ENCODE results near the gene AKAP6. TPM values are rescaled to one million over a fixed set of nuclear protein-coding genes. Genes with fewer than 3 reads are reported as not detected.
"Not testable (repeated sequence)": the region's sequence is repeated elsewhere in the genome, so short reads cannot be mapped to it uniquely, and the experiment has no call there.

AKAP6 gene
- total and polyA plus RNA-seq, 12 donors, result 0.71 to 24.7 (median 8.1) TPM

DNA sequence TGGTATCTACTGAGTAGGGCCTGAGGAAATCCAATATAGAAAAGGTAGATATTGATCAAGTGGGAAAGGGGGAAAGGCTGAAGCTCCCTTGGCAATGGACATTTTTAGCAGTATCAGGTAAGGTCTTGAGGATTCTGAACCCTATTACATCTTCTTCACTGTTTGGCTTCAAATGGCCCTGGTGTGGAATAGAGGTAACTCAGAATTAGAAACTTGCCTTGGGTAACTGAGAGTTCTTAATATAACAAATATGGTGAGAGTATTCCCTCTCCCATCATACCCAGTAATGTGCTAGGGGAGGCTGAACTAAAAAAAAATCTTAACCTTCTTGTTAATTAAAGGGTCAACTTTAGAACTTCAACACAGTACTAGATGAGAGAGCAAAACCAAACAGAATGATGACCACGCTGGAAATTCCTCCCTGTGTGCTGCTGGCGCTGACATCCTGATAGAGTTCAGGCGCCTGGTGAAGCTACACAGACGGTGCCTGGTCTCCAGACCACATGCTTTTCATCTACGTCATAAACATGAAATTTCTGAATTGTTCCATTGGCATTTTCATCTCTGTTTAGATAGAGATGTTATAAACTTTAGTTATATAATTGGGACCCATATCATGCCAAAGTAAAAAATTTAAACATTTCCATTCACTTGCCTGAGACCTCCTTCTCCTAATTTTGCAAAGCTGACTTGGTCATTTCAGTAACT, 128.3 kb downstream of the AKAP6 start:
- no peak for TF ChIP-seq POLR2A (IDR thresholded peaks at IDR 0.05)
- TF ChIP-seq, protein P1, sequence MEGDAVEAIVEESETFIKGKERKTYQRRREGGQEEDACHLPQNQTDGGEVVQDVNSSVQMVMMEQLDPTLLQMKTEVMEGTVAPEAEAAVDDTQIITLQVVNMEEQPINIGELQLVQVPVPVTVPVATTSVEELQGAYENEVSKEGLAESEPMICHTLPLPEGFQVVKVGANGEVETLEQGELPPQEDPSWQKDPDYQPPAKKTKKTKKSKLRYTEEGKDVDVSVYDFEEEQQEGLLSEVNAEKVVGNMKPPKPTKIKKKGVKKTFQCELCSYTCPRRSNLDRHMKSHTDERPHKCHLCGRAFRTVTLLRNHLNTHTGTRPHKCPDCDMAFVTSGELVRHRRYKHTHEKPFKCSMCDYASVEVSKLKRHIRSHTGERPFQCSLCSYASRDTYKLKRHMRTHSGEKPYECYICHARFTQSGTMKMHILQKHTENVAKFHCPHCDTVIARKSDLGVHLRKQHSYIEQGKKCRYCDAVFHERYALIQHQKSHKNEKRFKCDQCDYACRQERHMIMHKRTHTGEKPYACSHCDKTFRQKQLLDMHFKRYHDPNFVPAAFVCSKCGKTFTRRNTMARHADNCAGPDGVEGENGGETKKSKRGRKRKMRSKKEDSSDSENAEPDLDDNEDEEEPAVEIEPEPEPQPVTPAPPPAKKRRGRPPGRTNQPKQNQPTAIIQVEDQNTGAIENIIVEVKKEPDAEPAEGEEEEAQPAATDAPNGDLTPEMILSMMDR (IDR thresholded peaks at IDR 0.05), result no peak
- no peaks in the 10 kb centered on the region for H3K27me3 ChIP-seq
- WGBS, 4 donors, result 61 to 75% (median 69%) methylated on average over 5 of the region's 5 CpGs
- H3K9me3 ChIP-seq (replicated peaks in 1 of 3), result no peaks in the 10 kb centered on the region
- DNase-seq, result peak in 1 of 7 donors; percentile 76
- H3K36me3 ChIP-seq (replicated peaks in 1 of 2), result no peaks in the 10 kb centered on the region
- H3K4me1 ChIP-seq (replicated peaks in 1 of 2), result no peaks in the 10 kb centered on the region
- intact Hi-C loops (cut with DNase I), result no loop called here
- peak overlapping the region in 1 of 5 donors; percentile 19 for H3K27ac ChIP-seq
- H3K4me3 ChIP-seq, result no peak overlapping the region

DNA sequence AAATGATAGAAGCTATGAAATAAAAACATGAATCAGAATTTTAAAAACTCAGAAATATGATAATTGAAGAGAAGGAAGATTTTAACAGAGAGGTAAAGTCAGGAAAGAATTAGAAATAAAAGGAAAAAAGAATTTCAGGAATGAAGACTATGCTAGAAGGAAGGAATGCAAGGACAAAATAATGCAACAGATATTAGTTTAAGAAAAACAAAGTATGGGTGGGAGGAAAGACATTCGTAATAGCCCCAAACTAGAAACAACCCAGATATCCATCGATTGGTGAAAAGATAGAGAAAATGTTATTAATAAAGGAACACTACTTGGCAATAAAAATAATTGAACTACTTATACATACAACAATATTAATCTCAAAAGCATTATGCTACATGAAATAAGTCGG, 129.6 kb downstream of the AKAP6 start:
- H3K27ac ChIP-seq, result no peak overlapping the region
- H3K9me3 ChIP-seq (replicated peaks in 1 of 3), result no peaks in the 10 kb centered on the region
- H3K27me3 ChIP-seq, result no peaks in the 10 kb centered on the region
- no peak for DNase-seq
- intact Hi-C loops (cut with DNase I), result no loop called here
- 75 to 82% (median 81%) methylated on average over 3 of the region's 3 CpGs for WGBS, 4 donors
- H3K36me3 ChIP-seq (replicated peaks in 1 of 2), result no peaks in the 10 kb centered on the region
- no peaks in the 10 kb centered on the region for H3K4me1 ChIP-seq (replicated peaks in 1 of 2)
- TF ChIP-seq, protein P1 (IDR thresholded peaks at IDR 0.05), result no peak
- no peak for TF ChIP-seq POLR2A (IDR thresholded peaks at IDR 0.05)
- no peak overlapping the region for H3K4me3 ChIP-seq

- Histone ChIP-seq H3K4me3 (no peak overlapping the region), H3K4me1 (replicated peaks in 1 of 2) (no peaks in the 10 kb centered on the region), H3K36me3 (replicated peaks in 1 of 2) (no peaks in the 10 kb centered on the region), H3K27me3 (no peaks in the 10 kb centered on the region), H3K27ac (no peak overlapping the region), H3K9me3 (replicated peaks in 1 of 3) (no peaks in the 10 kb centered on the region)
- no peak for DNase-seq
- WGBS, 4 donors, result 74 to 84% (median 77%) methylated on average over 4 of the region's 4 CpGs
- intact Hi-C loops (cut with DNase I), result no loop called here
- TF ChIP-seq, protein P1 (IDR thresholded peaks at IDR 0.05), result no peak
- no peak for TF ChIP-seq POLR2A (IDR thresholded peaks at IDR 0.05)
Measured at GRCh38 chr14:32460267-32460666, 131.2 kb downstream of the AKAP6 start.

- H3K4me1 ChIP-seq (replicated peaks in 1 of 2); intact Hi-C loops (cut with DNase I); H3K27ac ChIP-seq; H3K36me3 ChIP-seq (replicated peaks in 1 of 2); H3K4me3 ChIP-seq; H3K27me3 ChIP-seq; DNase-seq; H3K9me3 ChIP-seq (replicated peaks in 1 of 3): not testable (repeated sequence)
- 74 to 91% (median 89%) methylated on average over 4 of the region's 4 CpGs for WGBS, 4 donors
Measured at GRCh38 chr14:32462553-32462952, 133.5 kb downstream of the AKAP6 start.

- peaks cover 0 to 14% of the 10 kb centered on the region in 2 donors for H3K4me1 ChIP-seq (replicated peaks in 1 of 2)
- intact Hi-C loops (cut with DNase I), result no loop called here
- peak in 4 of 7 donors; percentile 31 to 60 (median 37) for DNase-seq
- WGBS, 4 donors, result 4 to 10% (median 6%) methylated on average over 2 of the region's 2 CpGs
- H3K9me3 ChIP-seq (replicated peaks in 1 of 3), result no peaks in the 10 kb centered on the region
- no peaks in the 10 kb centered on the region for H3K36me3 ChIP-seq (replicated peaks in 1 of 2)
- TF ChIP-seq, protein P1 (IDR thresholded peaks at IDR 0.05), result no peak
- TF ChIP-seq POLR2A (IDR thresholded peaks at IDR 0.05), result no peak
- no peaks in the 10 kb centered on the region for H3K27me3 ChIP-seq
- H3K4me3 ChIP-seq, result no peak overlapping the region
- peak overlapping the region in 1 of 5 donors; percentile 18 for H3K27ac ChIP-seq
Measured at GRCh38 chr14:32468955-32469354, 139.9 kb downstream of the AKAP6 start.

All from adrenal gland (tissue), 12 donors.